Measurements from ENCODE around the gene LIN37.

- no peak for TF ChIP-seq CTCF (conservative IDR thresholded peaks at IDR 0.05; ENCODE audit: low read depth in 2 of 2)
- no peak for TF ChIP-seq EZH2phosphoT487 (IDR thresholded peaks at IDR 0.05; ENCODE audit: unreplicated experiment)
- no peak for TF ChIP-seq REST (IDR thresholded peaks at IDR 0.05; ENCODE audit: unreplicated experiment)
- no peak for TF ChIP-seq POLR2AphosphoS5 (IDR thresholded peaks at IDR 0.05; ENCODE audit: low read depth)
- no peak for TF ChIP-seq EZH2 (IDR thresholded peaks at IDR 0.05; ENCODE audit: low read depth, unreplicated experiment)
Observed at GRCh38 chr19:35743640-35744429, 4.5 kb upstream of the LIN37 start.

All from GM23338 (cell line).